Body of pancreas (tissue), 4 donors: ENCODE data around the gene RSF1.

Experiments used
- CTCF ChIP-seq, 7 experiments: fragments of 450-650 bp in 4 of 7; fragments of 200-600 bp in 3 of 7; sonication (generic) in 3 of 7; IDR thresholded peaks; one replicate each; pipeline ENCODE4 v1.5.1; 2016 to 2019; ENCODE audit warnings: antibody characterized with exemption in 7 of 7
- POLR2A ChIP-seq, 3 donors: fragments of 450-650 bp; IDR thresholded peaks; one replicate each; pipeline ENCODE4 v1.6.1; 2016; ENCODE audit warnings: antibody characterized with exemption in 3 of 3, mild to moderate bottlenecking in 2 of 3

GRCh38 chr11:77814848-77815247 is 5.7 kb downstream of the RSF1 start:
- TF ChIP-seq CTCF (IDR thresholded peaks at IDR 0.05) (no peak), POLR2A (IDR thresholded peaks at IDR 0.05) (no peak)
